ENCODE data around the gene CRIM1. TPM values are rescaled to one million over a fixed set of nuclear protein-coding genes. Genes with fewer than 3 reads are reported as not detected.

CRIM1 gene
- total RNA-seq, 1 donor from 2014 or later: 158 TPM

DNA sequence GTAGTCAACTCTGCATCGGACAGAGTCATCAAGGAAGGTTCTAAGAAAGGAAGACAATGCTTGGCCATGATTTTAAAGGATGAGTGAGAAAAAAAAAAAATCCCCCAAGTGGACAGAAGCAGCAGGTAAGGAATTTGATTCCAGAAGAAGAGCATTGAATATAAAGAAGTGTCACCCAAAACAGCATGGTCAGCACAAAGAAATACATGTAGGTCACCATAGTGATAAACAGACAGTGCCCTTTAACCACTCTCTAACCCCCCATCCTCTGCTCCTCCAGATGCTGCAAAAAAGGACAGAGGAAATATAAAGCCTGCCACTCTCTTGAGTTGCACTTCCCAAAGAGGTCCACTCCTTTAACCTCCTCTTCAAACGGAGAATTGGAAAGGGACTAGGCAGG, 219.0 kb downstream of the CRIM1 start:
- Histone ChIP-seq H3K27ac (no peak overlapping the region), H3K4me3 (no peak overlapping the region), H3K27me3 (no peaks in the 10 kb centered on the region), H3K36me3 (peaks cover 40% of the 10 kb centered on the region), H3K4me1 (peaks cover 3% of the 10 kb centered on the region), H3K9me3 (no peaks in the 10 kb centered on the region)
- TF ChIP-seq, protein P1, sequence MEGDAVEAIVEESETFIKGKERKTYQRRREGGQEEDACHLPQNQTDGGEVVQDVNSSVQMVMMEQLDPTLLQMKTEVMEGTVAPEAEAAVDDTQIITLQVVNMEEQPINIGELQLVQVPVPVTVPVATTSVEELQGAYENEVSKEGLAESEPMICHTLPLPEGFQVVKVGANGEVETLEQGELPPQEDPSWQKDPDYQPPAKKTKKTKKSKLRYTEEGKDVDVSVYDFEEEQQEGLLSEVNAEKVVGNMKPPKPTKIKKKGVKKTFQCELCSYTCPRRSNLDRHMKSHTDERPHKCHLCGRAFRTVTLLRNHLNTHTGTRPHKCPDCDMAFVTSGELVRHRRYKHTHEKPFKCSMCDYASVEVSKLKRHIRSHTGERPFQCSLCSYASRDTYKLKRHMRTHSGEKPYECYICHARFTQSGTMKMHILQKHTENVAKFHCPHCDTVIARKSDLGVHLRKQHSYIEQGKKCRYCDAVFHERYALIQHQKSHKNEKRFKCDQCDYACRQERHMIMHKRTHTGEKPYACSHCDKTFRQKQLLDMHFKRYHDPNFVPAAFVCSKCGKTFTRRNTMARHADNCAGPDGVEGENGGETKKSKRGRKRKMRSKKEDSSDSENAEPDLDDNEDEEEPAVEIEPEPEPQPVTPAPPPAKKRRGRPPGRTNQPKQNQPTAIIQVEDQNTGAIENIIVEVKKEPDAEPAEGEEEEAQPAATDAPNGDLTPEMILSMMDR (IDR thresholded peaks at IDR 0.05): no peak
- no peak for ATAC-seq
- no peak for DNase-seq
- intact Hi-C loops (cut with DNase I): no loop called here

DNA sequence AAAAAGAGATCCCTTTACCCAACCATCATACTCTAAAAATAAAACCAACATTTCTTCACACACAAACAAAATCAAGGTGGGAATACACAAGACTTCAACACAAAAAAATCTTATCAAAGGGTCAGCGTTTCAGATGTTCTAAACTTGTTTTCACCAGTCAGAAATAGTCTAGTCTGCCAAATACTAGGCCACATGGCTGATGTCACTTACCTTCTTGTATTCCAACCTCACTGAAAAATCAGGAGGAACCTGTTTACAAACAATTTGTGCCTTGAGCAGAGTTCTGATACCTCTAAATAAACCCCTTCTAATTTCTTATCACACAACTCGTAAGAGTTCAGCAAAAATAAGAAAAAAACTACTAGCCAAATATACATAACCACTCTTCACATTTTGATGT, 222.3 kb downstream of the CRIM1 start:
- H3K4me3 ChIP-seq: no peak overlapping the region
- ATAC-seq (no peak), DNase-seq (no peak)
- H3K27me3 ChIP-seq: no peaks in the 10 kb centered on the region
- H3K27ac ChIP-seq: no peak overlapping the region
- H3K36me3 ChIP-seq: peaks cover 70% of the 10 kb centered on the region
- no peaks in the 10 kb centered on the region for H3K9me3 ChIP-seq
- TF ChIP-seq, protein P1 (IDR thresholded peaks at IDR 0.05): no peak
- intact Hi-C loops (cut with DNase I): no loop called here
- H3K4me1 ChIP-seq: peaks cover 3% of the 10 kb centered on the region

DNA sequence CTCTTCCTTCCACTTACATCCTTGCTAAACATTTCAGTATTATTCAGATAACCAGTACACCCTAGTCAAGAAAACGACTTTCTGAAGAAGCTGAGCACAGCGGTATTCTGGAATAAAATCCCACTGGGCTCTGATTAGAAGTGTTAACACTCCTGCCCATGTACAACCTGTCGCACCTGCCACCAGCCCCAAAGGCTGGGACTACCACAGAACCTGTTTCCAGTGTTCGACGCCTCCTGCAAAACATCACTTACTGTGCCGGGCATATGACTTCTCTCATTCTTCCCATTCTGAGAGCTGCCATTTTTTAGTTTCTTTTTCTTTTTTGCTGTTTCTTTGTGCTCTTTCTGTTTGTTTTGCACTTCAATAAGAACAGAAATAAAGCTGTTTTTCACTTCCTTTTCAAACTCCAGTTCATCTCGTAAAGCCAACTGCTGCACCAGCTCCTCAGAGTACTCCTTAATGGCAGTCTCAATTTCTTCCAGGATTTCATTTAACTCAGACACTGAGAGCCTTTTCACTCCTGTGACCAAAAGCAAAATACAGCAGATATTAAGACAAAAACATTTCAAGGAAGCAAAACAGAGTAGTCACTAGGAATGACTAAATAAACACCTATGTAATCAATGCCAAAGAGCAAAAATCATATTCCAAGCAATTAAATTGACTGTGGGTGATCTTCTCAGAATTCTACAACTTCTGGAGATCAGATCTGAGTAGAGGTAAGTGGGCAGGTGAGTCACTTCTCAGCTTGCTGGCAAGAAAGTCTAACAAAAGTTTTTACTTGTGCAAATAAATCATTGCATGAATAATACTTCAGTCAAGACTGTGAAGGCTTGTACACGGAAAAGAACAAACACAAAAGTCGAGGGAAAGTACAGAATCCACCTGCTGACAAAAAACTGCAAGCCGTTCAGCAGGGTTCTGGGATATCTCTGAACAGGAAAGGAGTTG, 223.0 kb downstream of the CRIM1 start:
- peak overlapping the region; percentile 17 for H3K4me3 ChIP-seq
- TF ChIP-seq, protein P1 (IDR thresholded peaks at IDR 0.05): no peak
- no peaks in the 10 kb centered on the region for H3K9me3 ChIP-seq
- intact Hi-C loops (cut with DNase I): no loop called here
- peaks cover 77% of the 10 kb centered on the region for H3K36me3 ChIP-seq
- peak overlapping the region; percentile 43 for H3K27ac ChIP-seq
- DNase-seq (no peak), ATAC-seq (peak; percentile 86)
- peaks cover 3% of the 10 kb centered on the region for H3K4me1 ChIP-seq
- H3K27me3 ChIP-seq: no peaks in the 10 kb centered on the region

DNA sequence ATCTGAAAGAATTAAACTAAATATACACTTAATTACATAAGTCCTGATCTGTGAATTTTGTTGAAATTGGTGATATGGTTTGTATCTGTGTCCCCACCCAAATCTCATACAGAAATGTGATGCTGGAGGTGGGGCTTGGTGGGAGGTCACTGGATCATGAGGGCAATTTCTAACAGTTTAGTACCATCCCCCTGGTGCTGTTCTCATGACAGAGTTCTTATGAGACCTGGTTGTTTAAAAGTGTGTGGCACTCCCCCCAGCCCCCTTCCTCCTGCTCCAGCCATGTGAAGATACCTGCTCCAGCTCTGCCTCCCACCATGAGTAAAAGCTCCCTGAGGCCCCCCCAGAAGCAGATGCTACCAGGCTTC, 223.7 kb downstream of the CRIM1 start:
- TF ChIP-seq, protein P1 (IDR thresholded peaks at IDR 0.05): no peak
- H3K4me1 ChIP-seq: peaks cover 3% of the 10 kb centered on the region
- no peaks in the 10 kb centered on the region for H3K9me3 ChIP-seq
- H3K36me3 ChIP-seq: peaks cover 76% of the 10 kb centered on the region
- no peaks in the 10 kb centered on the region for H3K27me3 ChIP-seq
- H3K27ac ChIP-seq: no peak overlapping the region
- no peak overlapping the region for H3K4me3 ChIP-seq
- intact Hi-C loops (cut with DNase I): no loop called here
- peak; percentile 12 for ATAC-seq
- no peak for DNase-seq

DNA sequence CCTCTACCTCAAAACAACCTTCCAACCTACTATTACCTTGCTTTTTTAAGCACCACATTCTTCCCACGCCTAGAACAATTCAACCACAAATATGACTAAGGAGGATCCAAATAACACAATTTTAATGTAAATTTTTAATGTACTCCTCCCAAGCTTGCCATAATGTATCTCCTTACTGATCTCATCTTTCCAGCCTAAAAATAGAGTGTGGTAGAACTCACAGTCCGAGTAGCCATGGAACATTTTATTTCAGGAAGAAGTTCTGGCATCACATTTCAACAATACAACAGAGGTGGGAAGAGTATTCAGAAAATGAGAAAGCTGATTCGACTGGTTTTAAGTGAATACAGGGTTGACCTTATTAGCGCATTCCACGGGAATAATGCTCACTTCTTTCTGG, 227.0 kb downstream of the CRIM1 start:
- no peak for DNase-seq
- no peak overlapping the region for H3K4me3 ChIP-seq
- no peak overlapping the region for H3K27ac ChIP-seq
- H3K9me3 ChIP-seq: no peaks in the 10 kb centered on the region
- peaks cover 83% of the 10 kb centered on the region for H3K36me3 ChIP-seq
- no peaks in the 10 kb centered on the region for H3K4me1 ChIP-seq
- no peak for ATAC-seq
- no peaks in the 10 kb centered on the region for H3K27me3 ChIP-seq
- TF ChIP-seq, protein P1 (IDR thresholded peaks at IDR 0.05): no peak
- intact Hi-C loops (cut with DNase I): no loop called here
